ENCODE measurements around the gene MAT1A. TPM values are rescaled to one million over a fixed set of nuclear protein-coding genes. Genes with fewer than 3 reads are reported as not detected.

Gene MAT1A
- total and polyA plus RNA-seq, 2 of the 13 experiments (the other 11 are each of a cell fraction or from before 2014, with no cell fraction given) = 57.1 to 76.9 TPM

DNA sequence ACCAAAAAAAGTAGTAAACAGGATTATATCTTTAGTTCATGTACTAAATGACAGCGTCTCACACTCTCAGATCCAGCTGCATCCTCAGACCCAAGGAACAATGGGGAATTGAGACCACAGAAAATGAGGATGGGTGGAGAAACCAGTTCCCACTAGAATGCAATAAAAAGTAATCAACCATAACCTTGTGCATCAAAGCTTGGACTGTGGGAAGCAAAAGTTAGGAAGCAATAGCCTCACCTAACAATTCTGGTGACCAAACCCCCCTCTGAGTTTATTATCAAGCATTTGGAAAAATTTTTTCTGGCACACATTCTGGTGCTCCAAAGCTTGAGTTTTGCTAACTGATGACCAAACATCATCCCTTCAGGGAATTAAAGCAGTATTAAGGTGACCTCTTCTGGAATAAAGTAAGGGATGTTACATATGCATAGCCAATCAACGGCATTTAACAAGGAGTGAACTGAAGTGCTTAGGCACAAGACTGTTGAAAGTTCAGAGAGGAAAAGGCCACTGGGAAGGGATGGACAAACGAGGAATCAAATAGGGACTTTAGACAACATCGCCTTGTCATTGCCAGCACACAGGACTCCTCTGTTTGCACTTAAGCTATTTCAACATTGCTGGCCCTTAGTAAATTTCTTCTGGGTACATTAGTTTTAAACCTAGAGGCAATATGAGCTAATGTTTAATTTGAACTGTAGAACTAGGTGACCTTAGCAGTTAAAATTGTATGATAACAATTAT lies 1.2 kb upstream of the MAT1A start (continued):
- no peak for TF ChIP-seq ZNF232 (CRISPR knock-in tag; IDR thresholded peaks at IDR 0.05; ENCODE audit: borderline replicate concordance)
- 0 out of 2 replicates have a peak, but pooled peaks have one; percentile 64 for TF ChIP-seq KLF9 (CRISPR knock-in tag; IDR thresholded peaks at IDR 0.05; ENCODE audit: low read depth)
- no peak for TF ChIP-seq ERF (CRISPR knock-in tag; IDR thresholded peaks at IDR 0.05)
- TF ChIP-seq HNRNPLL (IDR thresholded peaks at IDR 0.05; ENCODE audit: low read depth, low read length, poor library complexity, severe bottlenecking) = no peak
- TF ChIP-seq ARNT2 (CRISPR knock-in tag; IDR thresholded peaks at IDR 0.05; ENCODE audit: low read depth) = no peak
- TF ChIP-seq ZNF138 (CRISPR knock-in tag; IDR thresholded peaks at IDR 0.05; ENCODE audit: low read depth) = no peak
- TF ChIP-seq, protein P1, sequence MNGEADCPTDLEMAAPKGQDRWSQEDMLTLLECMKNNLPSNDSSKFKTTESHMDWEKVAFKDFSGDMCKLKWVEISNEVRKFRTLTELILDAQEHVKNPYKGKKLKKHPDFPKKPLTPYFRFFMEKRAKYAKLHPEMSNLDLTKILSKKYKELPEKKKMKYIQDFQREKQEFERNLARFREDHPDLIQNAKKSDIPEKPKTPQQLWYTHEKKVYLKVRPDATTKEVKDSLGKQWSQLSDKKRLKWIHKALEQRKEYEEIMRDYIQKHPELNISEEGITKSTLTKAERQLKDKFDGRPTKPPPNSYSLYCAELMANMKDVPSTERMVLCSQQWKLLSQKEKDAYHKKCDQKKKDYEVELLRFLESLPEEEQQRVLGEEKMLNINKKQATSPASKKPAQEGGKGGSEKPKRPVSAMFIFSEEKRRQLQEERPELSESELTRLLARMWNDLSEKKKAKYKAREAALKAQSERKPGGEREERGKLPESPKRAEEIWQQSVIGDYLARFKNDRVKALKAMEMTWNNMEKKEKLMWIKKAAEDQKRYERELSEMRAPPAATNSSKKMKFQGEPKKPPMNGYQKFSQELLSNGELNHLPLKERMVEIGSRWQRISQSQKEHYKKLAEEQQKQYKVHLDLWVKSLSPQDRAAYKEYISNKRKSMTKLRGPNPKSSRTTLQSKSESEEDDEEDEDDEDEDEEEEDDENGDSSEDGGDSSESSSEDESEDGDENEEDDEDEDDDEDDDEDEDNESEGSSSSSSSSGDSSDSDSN (CRISPR knock-in tag; IDR thresholded peaks at IDR 0.05) = no peak
- TF ChIP-seq RBM22 (optimal IDR thresholded peaks at IDR 0.05; ENCODE audit: low read length) = no peak
- TF ChIP-seq MXI1 (IDR thresholded peaks at IDR 0.05; ENCODE audit: borderline replicate concordance, low read depth, low read length) = no peak
- TF ChIP-seq HNRNPUL1 (IDR thresholded peaks at IDR 0.05; ENCODE audit: low read depth, low read length) = no peak
- TF ChIP-seq JDP2 (CRISPR knock-in tag; IDR thresholded peaks at IDR 0.05; ENCODE audit: borderline replicate concordance) = no peak
- TF ChIP-seq, protein P2, sequence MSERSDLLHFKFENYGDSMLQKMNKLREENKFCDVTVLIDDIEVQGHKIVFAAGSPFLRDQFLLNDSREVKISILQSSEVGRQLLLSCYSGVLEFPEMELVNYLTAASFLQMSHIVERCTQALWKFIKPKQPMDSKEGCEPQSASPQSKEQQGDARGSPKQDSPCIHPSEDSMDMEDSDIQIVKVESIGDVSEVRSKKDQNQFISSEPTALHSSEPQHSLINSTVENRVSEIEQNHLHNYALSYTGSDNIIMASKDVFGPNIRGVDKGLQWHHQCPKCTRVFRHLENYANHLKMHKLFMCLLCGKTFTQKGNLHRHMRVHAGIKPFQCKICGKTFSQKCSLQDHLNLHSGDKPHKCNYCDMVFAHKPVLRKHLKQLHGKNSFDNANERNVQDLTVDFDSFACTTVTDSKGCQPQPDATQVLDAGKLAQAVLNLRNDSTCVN (CRISPR knock-in tag; IDR thresholded peaks at IDR 0.05; ENCODE audit: borderline replicate concordance) = no peak
- no peak; the same call in 1 of the 2 replicates for TF ChIP-seq NAIF1 (CRISPR knock-in tag; IDR thresholded peaks at IDR 0.05; ENCODE audit: borderline replicate concordance)
- TF ChIP-seq SMARCE1 (IDR thresholded peaks at IDR 0.05; ENCODE audit: borderline replicate concordance) = no peak
- TF ChIP-seq ZNF468 (CRISPR knock-in tag; IDR thresholded peaks at IDR 0.05) = no peak
- TF ChIP-seq RBAK (CRISPR knock-in tag; IDR thresholded peaks at IDR 0.05) = no peak
- TF ChIP-seq, protein P3, sequence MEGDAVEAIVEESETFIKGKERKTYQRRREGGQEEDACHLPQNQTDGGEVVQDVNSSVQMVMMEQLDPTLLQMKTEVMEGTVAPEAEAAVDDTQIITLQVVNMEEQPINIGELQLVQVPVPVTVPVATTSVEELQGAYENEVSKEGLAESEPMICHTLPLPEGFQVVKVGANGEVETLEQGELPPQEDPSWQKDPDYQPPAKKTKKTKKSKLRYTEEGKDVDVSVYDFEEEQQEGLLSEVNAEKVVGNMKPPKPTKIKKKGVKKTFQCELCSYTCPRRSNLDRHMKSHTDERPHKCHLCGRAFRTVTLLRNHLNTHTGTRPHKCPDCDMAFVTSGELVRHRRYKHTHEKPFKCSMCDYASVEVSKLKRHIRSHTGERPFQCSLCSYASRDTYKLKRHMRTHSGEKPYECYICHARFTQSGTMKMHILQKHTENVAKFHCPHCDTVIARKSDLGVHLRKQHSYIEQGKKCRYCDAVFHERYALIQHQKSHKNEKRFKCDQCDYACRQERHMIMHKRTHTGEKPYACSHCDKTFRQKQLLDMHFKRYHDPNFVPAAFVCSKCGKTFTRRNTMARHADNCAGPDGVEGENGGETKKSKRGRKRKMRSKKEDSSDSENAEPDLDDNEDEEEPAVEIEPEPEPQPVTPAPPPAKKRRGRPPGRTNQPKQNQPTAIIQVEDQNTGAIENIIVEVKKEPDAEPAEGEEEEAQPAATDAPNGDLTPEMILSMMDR (CRISPR knock-in tag; IDR thresholded peaks at IDR 0.05) = no peak
- peak; percentile 38; the same call in 1 of the 2 replicates for TF ChIP-seq KMT2B (CRISPR knock-in tag; IDR thresholded peaks at IDR 0.05)
- TF ChIP-seq ZZZ3 (CRISPR knock-in tag; IDR thresholded peaks at IDR 0.05; ENCODE audit: borderline replicate concordance) = no peak
- TF ChIP-seq, protein P4, sequence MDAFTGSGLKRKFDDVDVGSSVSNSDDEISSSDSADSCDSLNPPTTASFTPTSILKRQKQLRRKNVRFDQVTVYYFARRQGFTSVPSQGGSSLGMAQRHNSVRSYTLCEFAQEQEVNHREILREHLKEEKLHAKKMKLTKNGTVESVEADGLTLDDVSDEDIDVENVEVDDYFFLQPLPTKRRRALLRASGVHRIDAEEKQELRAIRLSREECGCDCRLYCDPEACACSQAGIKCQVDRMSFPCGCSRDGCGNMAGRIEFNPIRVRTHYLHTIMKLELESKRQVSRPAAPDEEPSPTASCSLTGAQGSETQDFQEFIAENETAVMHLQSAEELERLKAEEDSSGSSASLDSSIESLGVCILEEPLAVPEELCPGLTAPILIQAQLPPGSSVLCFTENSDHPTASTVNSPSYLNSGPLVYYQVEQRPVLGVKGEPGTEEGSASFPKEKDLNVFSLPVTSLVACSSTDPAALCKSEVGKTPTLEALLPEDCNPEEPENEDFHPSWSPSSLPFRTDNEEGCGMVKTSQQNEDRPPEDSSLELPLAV (CRISPR knock-in tag; conservative IDR thresholded peaks at IDR 0.05; ENCODE audit: low read depth) = no peak
- TF ChIP-seq, protein P5, sequence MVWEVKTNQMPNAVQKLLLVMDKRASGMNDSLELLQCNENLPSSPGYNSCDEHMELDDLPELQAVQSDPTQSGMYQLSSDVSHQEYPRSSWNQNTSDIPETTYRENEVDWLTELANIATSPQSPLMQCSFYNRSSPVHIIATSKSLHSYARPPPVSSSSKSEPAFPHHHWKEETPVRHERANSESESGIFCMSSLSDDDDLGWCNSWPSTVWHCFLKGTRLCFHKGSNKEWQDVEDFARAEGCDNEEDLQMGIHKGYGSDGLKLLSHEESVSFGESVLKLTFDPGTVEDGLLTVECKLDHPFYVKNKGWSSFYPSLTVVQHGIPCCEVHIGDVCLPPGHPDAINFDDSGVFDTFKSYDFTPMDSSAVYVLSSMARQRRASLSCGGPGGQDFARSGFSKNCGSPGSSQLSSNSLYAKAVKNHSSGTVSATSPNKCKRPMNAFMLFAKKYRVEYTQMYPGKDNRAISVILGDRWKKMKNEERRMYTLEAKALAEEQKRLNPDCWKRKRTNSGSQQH (CRISPR knock-in tag; IDR thresholded peaks at IDR 0.05; ENCODE audit: low read depth) = 0 out of 2 replicates have a peak, but pooled peaks have one; percentile 64

Data from HepG2 (cell line).